ENCODE results near the gene TICRR. TPM values are rescaled to one million over a fixed set of nuclear protein-coding genes. Genes with fewer than 3 reads are reported as not detected.

TICRR gene
- total and polyA plus RNA-seq, 2 of the 13 experiments (the other 11 are each of a cell fraction or from before 2014, with no cell fraction given), result 4.1 to 14.3 TPM

- TF ChIP-seq, protein P1, sequence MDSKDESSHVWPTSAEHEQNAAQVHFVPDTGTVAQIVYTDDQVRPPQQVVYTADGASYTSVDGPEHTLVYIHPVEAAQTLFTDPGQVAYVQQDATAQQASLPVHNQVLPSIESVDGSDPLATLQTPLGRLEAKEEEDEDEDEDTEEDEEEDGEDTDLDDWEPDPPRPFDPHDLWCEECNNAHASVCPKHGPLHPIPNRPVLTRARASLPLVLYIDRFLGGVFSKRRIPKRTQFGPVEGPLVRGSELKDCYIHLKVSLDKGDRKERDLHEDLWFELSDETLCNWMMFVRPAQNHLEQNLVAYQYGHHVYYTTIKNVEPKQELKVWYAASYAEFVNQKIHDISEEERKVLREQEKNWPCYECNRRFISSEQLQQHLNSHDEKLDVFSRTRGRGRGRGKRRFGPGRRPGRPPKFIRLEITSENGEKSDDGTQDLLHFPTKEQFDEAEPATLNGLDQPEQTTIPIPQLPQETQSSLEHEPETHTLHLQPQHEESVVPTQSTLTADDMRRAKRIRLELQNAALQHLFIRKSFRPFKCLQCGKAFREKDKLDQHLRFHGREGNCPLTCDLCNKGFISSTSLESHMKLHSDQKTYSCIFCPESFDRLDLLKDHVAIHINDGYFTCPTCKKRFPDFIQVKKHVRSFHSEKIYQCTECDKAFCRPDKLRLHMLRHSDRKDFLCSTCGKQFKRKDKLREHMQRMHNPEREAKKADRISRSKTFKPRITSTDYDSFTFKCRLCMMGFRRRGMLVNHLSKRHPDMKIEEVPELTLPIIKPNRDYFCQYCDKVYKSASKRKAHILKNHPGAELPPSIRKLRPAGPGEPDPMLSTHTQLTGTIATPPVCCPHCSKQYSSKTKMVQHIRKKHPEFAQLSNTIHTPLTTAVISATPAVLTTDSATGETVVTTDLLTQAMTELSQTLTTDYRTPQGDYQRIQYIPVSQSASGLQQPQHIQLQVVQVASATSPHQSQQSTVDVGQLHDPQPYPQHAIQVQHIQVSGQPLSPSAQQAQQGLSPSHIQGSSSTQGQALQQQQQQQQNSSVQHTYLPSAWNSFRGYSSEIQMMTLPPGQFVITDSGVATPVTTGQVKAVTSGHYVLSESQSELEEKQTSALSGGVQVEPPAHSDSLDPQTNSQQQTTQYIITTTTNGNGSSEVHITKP (CRISPR knock-in tag; IDR thresholded peaks at IDR 0.05; ENCODE audit: low read depth), result no peak
- TF ChIP-seq GATAD2A (CRISPR knock-in tag; IDR thresholded peaks at IDR 0.05) (no peak), PHF20 (CRISPR knock-in tag; IDR thresholded peaks at IDR 0.05) (peak; percentile 68), ZNF33B (CRISPR knock-in tag; IDR thresholded peaks at IDR 0.05) (0 out of 2 replicates have a peak, but pooled peaks have one; percentile 21), RORA (CRISPR knock-in tag; IDR thresholded peaks at IDR 0.05) (no peak), GATAD1 (CRISPR knock-in tag; IDR thresholded peaks at IDR 0.05) (peak; percentile 64), ZNF570 (CRISPR knock-in tag; IDR thresholded peaks at IDR 0.05; ENCODE audit: borderline replicate concordance) (no peak), MEIS2 (CRISPR knock-in tag; IDR thresholded peaks at IDR 0.05) (no peak; the same call in 1 of the 2 replicates), ZMYM4 (CRISPR knock-in tag; IDR thresholded peaks at IDR 0.05) (0 out of 2 replicates have a peak, but pooled peaks have one; percentile 5), ARHGAP35 (CRISPR knock-in tag; IDR thresholded peaks at IDR 0.05; ENCODE audit: borderline replicate concordance) (0 out of 2 replicates have a peak, but pooled peaks have one; percentile 40), ZNF790 (CRISPR knock-in tag; IDR thresholded peaks at IDR 0.05; ENCODE audit: borderline replicate concordance) (no peak), ZNF83 (CRISPR knock-in tag; IDR thresholded peaks at IDR 0.05; ENCODE audit: borderline replicate concordance) (no peak)
- TF ChIP-seq, protein P2, sequence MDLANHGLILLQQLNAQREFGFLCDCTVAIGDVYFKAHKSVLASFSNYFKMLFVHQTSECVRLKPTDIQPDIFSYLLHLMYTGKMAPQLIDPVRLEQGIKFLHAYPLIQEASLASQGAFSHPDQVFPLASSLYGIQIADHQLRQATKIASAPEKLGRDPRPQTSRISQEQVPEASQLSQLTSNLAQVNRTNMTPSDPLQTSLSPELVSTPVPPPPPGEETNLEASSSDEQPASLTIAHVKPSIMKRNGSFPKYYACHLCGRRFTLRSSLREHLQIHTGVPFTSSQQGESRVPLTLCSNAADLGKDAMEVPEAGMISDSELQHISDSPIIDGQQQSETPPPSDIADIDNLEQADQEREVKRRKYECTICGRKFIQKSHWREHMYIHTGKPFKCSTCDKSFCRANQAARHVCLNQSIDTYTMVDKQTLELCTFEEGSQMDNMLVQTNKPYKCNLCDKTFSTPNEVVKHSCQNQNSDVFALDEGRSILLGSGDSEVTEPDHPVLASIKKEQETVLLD (CRISPR knock-in tag; IDR thresholded peaks at IDR 0.05; ENCODE audit: low read depth), result no peak
Observed at GRCh38 chr15:89654847-89655805, 79.9 kb downstream of the TICRR start, which contains the start of gene KIF7 (continued).
